Left forelimb (tissue), 1 donor: Measurements from ENCODE around the gene PGPEP1.
A peak's percentile ranks its signal among the peaks of the same experiment; 100 is the strongest.
"Not testable (repeated sequence)": the region's sequence is repeated elsewhere in the genome, so short reads cannot be mapped to it uniquely, and the experiment has no call there.

Experiments used
- DNase-seq: peaks from one replicate; pipeline ENCODE4 v3.0.0-alpha.2; 2018; ENCODE audit warnings: low spot score

Gene PGPEP1

GRCh38 chr19:18308051-18308947 lies 32.1 kb upstream of the PGPEP1 start:
- DNase-seq = no peak

GRCh38 chr19:18308948-18309325 lies 31.5 kb upstream of the PGPEP1 start:
- no peak for DNase-seq

GRCh38 chr19:18309525-18310064 lies 30.8 kb upstream of the PGPEP1 start:
- no peak for DNase-seq

DNA sequence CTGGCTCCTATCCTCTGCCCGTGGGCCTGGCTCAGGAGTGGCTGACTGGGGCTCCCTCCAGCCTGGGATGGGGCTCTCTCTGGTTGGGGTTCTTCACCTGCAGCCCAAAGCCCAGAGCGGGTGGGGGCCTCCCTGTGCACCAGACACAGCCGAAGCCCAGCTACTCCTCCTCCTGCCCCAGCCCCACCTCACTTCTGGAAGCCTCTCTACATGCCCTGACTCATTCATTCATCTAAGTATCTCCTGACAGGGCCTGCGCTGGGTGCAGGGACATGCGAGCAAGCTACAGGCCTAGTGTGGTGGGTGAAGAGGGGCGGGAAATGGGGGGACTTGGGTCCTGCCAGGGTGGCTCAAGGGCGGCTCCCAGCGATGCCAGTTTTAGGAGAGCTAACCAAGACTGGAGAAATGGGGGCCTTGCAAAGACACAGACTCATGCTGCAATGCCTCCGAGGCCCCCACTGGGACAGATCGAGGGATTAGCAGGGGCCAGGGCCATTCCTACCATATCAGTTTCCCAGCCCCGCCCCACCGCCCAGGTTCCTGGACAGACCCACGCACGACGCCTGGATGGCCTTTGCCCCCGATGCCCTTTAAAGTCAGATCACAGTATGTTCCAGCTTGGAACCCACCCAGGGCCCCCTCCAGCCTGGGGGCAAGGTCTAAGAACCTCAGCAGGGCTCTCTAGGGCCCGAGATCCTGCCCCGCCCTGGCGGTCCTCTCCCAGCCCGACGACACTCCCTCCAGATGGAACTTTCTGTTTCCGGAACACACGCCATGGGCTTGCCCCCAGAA lies 30.1 kb upstream of the PGPEP1 start:
- no peak for DNase-seq

GRCh38 chr19:18310966-18311365 lies 29.4 kb upstream of the PGPEP1 start:
- DNase-seq = no peak

GRCh38 chr19:18311502-18312091 lies 28.8 kb upstream of the PGPEP1 start:
- no peak for DNase-seq

- no peak for DNase-seq
These were observed 28.3 kb upstream of the PGPEP1 start for GRCh38 chr19:18312092-18312534.

- no peak for DNase-seq
These were observed 27.0 kb upstream of the PGPEP1 start for GRCh38 chr19:18313398-18313797.

DNA sequence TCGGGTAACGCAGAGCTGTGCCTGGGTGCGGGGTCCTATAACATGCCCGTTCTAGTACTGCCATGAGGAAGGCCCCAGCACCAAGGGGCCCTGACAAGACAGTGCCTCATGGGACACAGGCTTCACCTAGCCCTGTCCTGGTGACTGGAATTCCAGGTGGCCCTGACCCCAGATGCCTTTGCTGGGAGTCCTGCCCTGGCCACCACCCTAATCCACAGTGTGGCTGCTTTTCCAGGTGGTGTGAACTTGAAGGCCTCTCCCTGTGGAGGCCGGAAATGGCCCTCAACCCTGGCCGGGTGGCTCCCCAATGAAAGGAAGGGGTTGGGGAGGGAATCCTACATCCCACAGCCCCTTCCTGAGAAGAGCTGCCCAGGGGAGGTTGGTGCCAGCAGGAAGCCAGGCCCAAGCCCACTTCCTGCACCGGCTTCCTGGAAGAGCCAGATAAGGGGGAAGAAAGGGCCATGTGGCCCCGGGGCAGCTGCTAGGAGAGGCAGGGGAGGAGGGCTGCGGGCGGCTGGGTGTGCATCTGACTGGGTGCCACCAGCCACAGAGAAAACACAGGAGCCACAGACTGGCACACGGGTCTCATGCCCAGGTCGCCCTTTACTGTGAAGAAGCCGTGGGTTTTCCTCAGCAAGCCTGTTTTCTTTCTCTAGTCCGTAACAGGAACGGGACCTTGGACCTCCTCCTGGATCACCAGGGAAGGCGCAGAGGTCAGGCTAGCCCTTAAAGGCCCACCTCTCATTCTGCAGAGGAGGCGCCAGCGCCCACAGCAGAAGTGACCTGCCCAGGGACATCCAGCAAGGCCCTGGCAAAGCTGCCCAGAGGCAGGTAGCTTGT lies 22.2 kb upstream of the PGPEP1 start:
- DNase-seq = no peak

DNA sequence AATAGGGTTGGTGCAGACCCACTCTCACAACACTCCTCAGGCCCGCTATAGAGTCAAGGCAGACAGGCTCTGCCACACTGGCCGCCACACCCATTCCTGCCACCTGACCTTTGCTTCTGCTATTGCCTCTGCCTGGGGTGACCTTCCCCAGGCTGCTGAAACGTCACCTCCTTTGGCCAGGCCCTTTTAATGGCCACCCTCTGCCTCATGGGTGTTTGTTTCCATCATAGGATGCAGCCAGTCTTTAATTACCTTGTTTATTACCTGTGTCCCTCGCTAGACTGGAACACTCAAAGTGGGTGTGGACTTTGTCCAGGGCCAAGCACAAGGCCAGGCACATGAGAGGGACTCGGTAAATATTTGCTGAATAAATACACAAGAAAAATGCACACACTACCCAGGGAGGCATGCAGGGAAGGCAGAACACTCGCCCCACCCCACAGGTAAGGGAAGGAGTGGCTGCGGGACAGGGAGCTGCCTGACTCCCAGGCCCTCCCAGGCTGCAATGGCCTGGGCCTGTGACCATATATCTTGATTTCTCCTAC lies 20.7 kb upstream of the PGPEP1 start:
- DNase-seq = no peak

- no peak for DNase-seq
These were observed 19.3 kb upstream of the PGPEP1 start for GRCh38 chr19:18320865-18321733.

- no peak for DNase-seq
These were observed 18.7 kb upstream of the PGPEP1 start for GRCh38 chr19:18321734-18322102.

DNA sequence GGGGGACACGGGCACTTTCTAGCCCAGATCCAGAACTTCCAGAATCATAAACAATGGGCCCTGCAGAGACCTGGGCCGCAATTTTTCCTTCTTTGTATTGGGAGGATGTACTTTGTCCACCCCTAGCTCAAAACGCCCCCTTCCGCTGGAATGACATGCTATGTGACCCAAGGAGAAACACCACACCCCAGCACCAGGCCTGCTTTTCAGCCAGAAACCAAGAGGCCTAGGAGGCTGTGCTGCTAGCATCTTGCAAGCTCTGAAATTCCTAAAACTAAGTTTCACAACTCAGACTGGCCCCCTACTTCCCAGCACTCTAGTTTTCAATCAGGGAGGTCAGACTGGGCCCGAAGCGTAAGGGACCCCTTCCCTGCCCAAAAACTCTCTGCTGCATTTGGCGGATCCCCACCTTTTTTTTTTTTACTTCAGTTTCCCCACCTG lies 18.1 kb upstream of the PGPEP1 start:
- DNase-seq = no peak

- DNase-seq = peak; percentile 99
These were observed 17.5 kb upstream of the PGPEP1 start, which contains the start of gene LSM4 for GRCh38 chr19:18322759-18323460. Gene LSM4, minus strand, starts transcription at chr19:18323076. Its CDS starts 56 bp downstream, at chr19:18323020.

GRCh38 chr19:18324373-18324731 lies 16.0 kb upstream of the PGPEP1 start:
- DNase-seq = not testable (repeated sequence)

DNA sequence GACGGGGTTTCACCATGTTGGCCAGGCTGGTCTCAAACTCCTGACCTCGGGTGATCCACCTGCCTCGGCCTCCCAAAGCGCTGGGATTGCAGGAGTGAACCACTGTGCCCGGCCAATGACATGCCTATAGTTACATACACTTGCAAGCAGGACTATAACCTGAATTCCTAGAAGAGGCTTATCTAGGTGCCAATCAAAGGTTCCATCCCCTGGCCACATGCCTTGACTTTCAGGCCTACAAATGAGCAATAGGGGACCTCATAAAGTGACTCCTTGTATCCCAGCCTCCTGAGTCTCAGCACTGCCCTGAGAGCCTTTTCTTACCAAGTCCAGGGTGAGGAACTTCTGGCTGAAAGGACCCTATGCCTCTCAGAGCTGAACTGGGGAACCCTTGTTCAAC lies 13.6 kb upstream of the PGPEP1 start:
- no peak for DNase-seq

- peak; percentile 91 for DNase-seq
These were observed 11.9 kb upstream of the PGPEP1 start for GRCh38 chr19:18328340-18329034.

- no peak for DNase-seq
These were observed 11.4 kb upstream of the PGPEP1 start for GRCh38 chr19:18329035-18329376.

DNA sequence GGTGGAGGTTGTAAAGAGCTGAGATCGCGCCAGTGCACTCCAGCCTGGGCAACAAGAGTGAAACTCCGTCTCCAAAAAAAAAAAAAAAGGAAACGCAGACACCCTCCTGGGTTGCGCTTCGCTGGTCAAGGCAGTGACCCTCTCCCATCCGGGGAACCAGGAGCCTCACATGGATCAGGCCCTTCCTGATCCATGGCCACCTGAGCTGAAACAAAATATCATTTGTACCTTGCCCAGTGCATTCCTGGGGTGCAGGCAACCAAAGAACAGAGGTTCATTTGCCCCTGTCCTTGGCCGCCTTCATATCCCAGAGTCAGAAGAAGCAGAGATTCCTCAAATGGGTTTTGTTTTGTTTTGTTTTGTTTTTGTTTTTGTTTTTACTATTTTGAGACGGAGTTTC lies 9.5 kb upstream of the PGPEP1 start:
- no peak for DNase-seq
